HepG2 (cell line): ENCODE data around the gene CACNA1G. TPM values are rescaled to one million over a fixed set of nuclear protein-coding genes. Genes with fewer than 3 reads are reported as not detected.

ENCODE experiments used
- ATAC-seq: fragments of 200-7000 bp; cut with Tn5 transposase; 3 replicates; pipeline ENCODE4 v1.9.1; 2020; ENCODE audit warnings: mild to moderate bottlenecking, moderate library complexity
- BruUV-seq: library from RNA; stranded (reverse); fragments of 400-500 nt; replicated peaks from 2 replicates; lab custom pipeline; 2021; lab: Mats Ljungman, UMichigan
- CTCF ChIA-PET: fragments of 300-600 bp; formaldehyde crosslinking; extraction: SDS; loops from one replicate; lab custom pipeline; 2021; ENCODE audit warnings: low total read pairs, inconsistent platforms, low intra/inter-chr PET ratio; lab: Yijun Ruan, JAX
- POLR2A ChIA-PET: fragments of 350-600 bp; sonication (Branson Sonifier 250); formaldehyde crosslinking; loops from one replicate; lab custom pipeline; 2020; ENCODE audit warnings: antibody characterized with exemption, inconsistent platforms; lab: Yijun Ruan, JAX
- DNase-seq: peaks from one replicate; pipeline ENCODE4 v3.0.0-alpha.2; 2015; ENCODE audit warnings: low spot score
- FAIRE-seq: peaks from 3 replicates; lab custom pipeline; 2011; peaks lifted over from hg19 to GRCh38; lab: Jason Lieb, UNC
- H2AFZ ChIP-seq: one replicate; pipeline ENCODE4 v1.6.1; 2011; ENCODE audit warnings: low read length, inconsistent platforms
- H3K27ac ChIP-seq: fragments of 300-600 bp; 3 replicates; pipeline ENCODE4 v1.8.0; 2011; ENCODE audit warnings: mixed run types, mild to moderate bottlenecking, mixed read lengths, low read length, inconsistent platforms; ENCODE audit not compliant: insufficient read depth; ENCODE audit errors: extremely low read length
- H3K27me3 ChIP-seq, 2 experiments: fragments of 200-600 bp in 1 of 2; 2 replicates in 1 of 2; 3 replicates in 1 of 2; pipeline versions ENCODE4 v1.6.0 to v1.8.0; 2011; ENCODE audit warnings: low read length in 2 of 2, mild to moderate bottlenecking in 2 of 2, moderate library complexity in 2 of 2, inconsistent platforms in 1 of 2; ENCODE audit not compliant: insufficient read depth in 2 of 2, control insufficient read depth in 1 of 2
- H3K36me3 ChIP-seq, 2 experiments: fragments of 200-600 bp in 1 of 2; replicated peaks in 1 of 2; 2 replicates in 1 of 2; 3 replicates in 1 of 2; pipeline versions ENCODE4 v1.5.1 to v1.8.0; 2011; ENCODE audit warnings: low read length in 2 of 2, inconsistent platforms in 1 of 2; ENCODE audit not compliant: insufficient read depth in 2 of 2, control insufficient read depth in 1 of 2
- H3K4me1 ChIP-seq: 2 replicates; pipeline ENCODE4 v1.5.1; 2012; ENCODE audit warnings: low read length, inconsistent platforms; ENCODE audit not compliant: insufficient read depth
- H3K4me2 ChIP-seq: 2 replicates; pipeline ENCODE4 v1.6.0; 2011; ENCODE audit warnings: low read depth, low read length, inconsistent platforms
- H3K4me3 ChIP-seq, 3 experiments: fragments of 200-600 bp in 1 of 3; sonication (generic), shearing (Covaris generic) in 1 of 3; replicated peaks in 1 of 3; 2 replicates each; pipeline ENCODE4 v1.5.1; 2011 to 2016; ENCODE audit warnings: low read length in 3 of 3, inconsistent platforms in 2 of 3, low read depth in 2 of 3, mild to moderate bottlenecking in 2 of 3, control low read depth in 1 of 3, mixed read lengths in 1 of 3; ENCODE audit not compliant: insufficient read depth in 1 of 3
- H3K79me2 ChIP-seq: one replicate; pipeline ENCODE4 v1.6.1; 2011; ENCODE audit warnings: low read length, inconsistent platforms; ENCODE audit not compliant: insufficient read depth
- H3K9ac ChIP-seq: 2 replicates; pipeline ENCODE4 v1.6.0; 2011; ENCODE audit warnings: mild to moderate bottlenecking, low read depth, low read length, inconsistent platforms; ENCODE audit not compliant: insufficient read depth
- H3K9me3 ChIP-seq: 2 replicates; pipeline ENCODE4 v1.5.1; 2012; ENCODE audit warnings: mild to moderate bottlenecking, low read length
- H4K20me1 ChIP-seq: 2 replicates; pipeline ENCODE4 v1.6.0; 2011; ENCODE audit warnings: inconsistent platforms, mild to moderate bottlenecking, low read length, moderate library complexity; ENCODE audit not compliant: insufficient read depth
- ATF7-NPFF ChIP-seq: sonication (generic); formaldehyde crosslinking; IDR thresholded peaks from 2 replicates; pipeline ENCODE4 v1.8.1; 2023; ENCODE audit warnings: mild to moderate bottlenecking, low read depth, missing genetic modification reagents, moderate library complexity
- FOSL2 ChIP-seq: sonication (generic); formaldehyde crosslinking; IDR thresholded peaks from 2 replicates; pipeline ENCODE4 v1.4.0; 2020; ENCODE audit warnings: missing genetic modification reagents
- FOXM1 ChIP-seq: sonication (generic); formaldehyde crosslinking; IDR thresholded peaks from 2 replicates; pipeline ENCODE4 v1.5.0; 2020; ENCODE audit warnings: missing genetic modification reagents
- KDM3A ChIP-seq: IDR thresholded peaks from 2 replicates; pipeline ENCODE4 v1.6.1; 2018; ENCODE audit warnings: low read depth, missing compliant biosample characterization
- RBFOX2 ChIP-seq: fragments of 200-400 bp; formaldehyde crosslinking; IDR thresholded peaks from 2 replicates; pipeline ENCODE4 v1.6.1; 2017; ENCODE audit warnings: low read depth, mild to moderate bottlenecking, low read length
- SALL1 ChIP-seq: sonication (generic); formaldehyde crosslinking; IDR thresholded peaks from 2 replicates; pipeline ENCODE4 v1.8.0; 2022; ENCODE audit warnings: mild to moderate bottlenecking, missing genetic modification reagents
- SP5 ChIP-seq: IDR thresholded peaks from 2 replicates; pipeline ENCODE4 v1.6.1; 2016; ENCODE audit warnings: low read depth, borderline replicate concordance
- TBL1XR1 ChIP-seq: fragments of 150-350 bp; IDR thresholded peaks from 2 replicates; pipeline ENCODE4 v1.6.1; 2014; ENCODE audit warnings: borderline replicate concordance, low read length; ENCODE audit not compliant: partially characterized antibody
- ZNF207 ChIP-seq: fragments of 450-650 bp; IDR thresholded peaks from 2 replicates; pipeline ENCODE4 v1.6.1; 2016; ENCODE audit warnings: antibody characterized with exemption, borderline replicate concordance
- ZNF350 ChIP-seq: sonication (generic); formaldehyde crosslinking; IDR thresholded peaks from 2 replicates; pipeline ENCODE4 v1.4.0; 2020; ENCODE audit warnings: mild to moderate bottlenecking, low read depth, missing genetic modification reagents, borderline replicate concordance
- ZNF766 ChIP-seq: sonication (generic); formaldehyde crosslinking; IDR thresholded peaks from 2 replicates; pipeline ENCODE4 v1.5.0; 2020; ENCODE audit warnings: missing genetic modification reagents, borderline replicate concordance
- WGBS: methylation state at CpG from one replicate; pipeline ENCODE4 v1.1.6; 2017; ENCODE audit warnings: low lambda C conversion rate; 5-methylcytosine and 5-hydroxymethylcytosine counted together
- in situ Hi-C: cut with HindIII; loops from 2 replicates; pipeline ENCODE4 v1.10.0; 2017; ENCODE audit warnings: low pct_unique_long_range_greater_than_20kb; ENCODE audit not compliant: extremely low pct_ligation_motif_present
- intact Hi-C: fragments of 100-400 bp; cut with micrococcal nuclease; formaldehyde crosslinking; loops from one replicate; pipeline ENCODE4 v1.10.0; 2022; ENCODE audit not compliant: unreplicated experiment
- polyA plus RNA-seq, 8 experiments: library from polyadenylated mRNA; depleted of rRNA in 3 of 8; stranded (reverse) in 7 of 8; unstranded in 1 of 8; fragments of >200 nt; fragmentation: Illumina TruSeq in 4 of 8; extraction: Trizol in 4 of 8; gene quantifications; 2 replicates each; pipeline versions ENCODE4 v1.2.1 to v1.2.3, GENCODE V29; 2011 to 2016; ENCODE audit warnings: low read depth in 4 of 8, missing spikeins in 1 of 8, mixed read lengths in 1 of 8; ENCODE audit not compliant: insufficient read depth in 1 of 8
- total RNA-seq, 5 experiments: library from RNA; depleted of rRNA; stranded (reverse); fragments of >200 nt; fragmentation: Illumina TruSeq; extraction: Trizol; gene quantifications; 2 replicates each; pipeline ENCODE4 v1.2.3, GENCODE V29; 2016; ENCODE audit warnings: low read depth in 1 of 5
- TF ChIP-seq, protein P1 (sequence below): sonication (generic); formaldehyde crosslinking; IDR thresholded peaks from 2 replicates; pipeline ENCODE4 v1.5.0; 2020; ENCODE audit warnings: mild to moderate bottlenecking, missing genetic modification reagents
- TF ChIP-seq, protein P2 (sequence below): sonication (generic); formaldehyde crosslinking; conservative IDR thresholded peaks from 2 replicates; pipeline ENCODE4 v1.4.0; 2020; ENCODE audit warnings: mild to moderate bottlenecking, missing genetic modification reagents, moderate library complexity
- TF ChIP-seq, protein P3 (sequence below): IDR thresholded peaks from 2 replicates; pipeline ENCODE4 v1.6.1; 2016; ENCODE audit warnings: missing genetic modification reagents, missing compliant biosample characterization

CACNA1G gene
- total and polyA plus RNA-seq, 2 of the 13 experiments (the other 11 are each of a cell fraction or from before 2014, with no cell fraction given), result 0.02 TPM; not detected in 1

DNA sequence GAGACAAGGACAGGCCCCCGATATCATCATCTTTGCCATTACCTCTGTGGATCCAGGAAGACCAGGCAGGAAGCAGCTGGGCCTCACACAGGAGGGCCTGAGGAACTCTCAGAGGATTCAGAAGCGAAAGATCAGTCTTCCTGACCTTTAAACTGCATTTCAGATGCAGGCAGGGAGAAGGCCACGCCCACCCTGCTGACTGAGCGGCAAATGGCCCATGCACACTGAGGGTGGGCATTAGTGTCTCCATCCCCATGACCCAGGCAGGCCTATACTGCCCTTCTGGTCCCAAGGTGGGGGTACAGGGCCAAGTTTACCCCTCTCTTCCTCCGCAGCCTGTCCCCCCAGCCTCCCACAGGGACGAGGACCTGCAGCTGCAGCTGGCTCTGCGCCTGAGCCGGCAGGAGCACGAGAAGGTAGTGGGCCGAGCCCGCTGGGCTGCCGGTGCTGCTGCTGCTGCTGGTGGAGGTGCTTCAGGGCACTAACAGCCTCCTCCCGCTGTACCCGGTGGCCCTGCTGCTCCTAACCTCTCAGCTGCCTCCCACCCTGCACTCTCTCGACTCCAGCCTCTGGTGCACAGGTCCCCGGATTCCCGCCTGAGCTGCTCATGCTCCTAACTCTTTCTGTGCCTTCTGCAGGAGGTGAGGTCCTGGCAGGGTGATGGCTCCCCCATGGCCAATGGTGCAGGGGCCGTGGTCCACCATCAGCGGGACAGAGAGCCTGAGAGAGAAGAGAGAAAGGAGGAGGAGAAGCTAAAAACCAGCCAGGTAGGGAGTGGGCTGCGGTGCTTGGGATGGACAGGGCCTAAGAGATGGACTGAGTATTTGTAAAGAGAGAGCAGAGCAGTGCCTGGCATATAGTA is 21.7 kb upstream of the CACNA1G start:
- ChIA-PET CTCF (no interaction called here), POLR2A (interaction anchor here (0.6 to 1.9 kb wide), 14 partner anchors 8 to 328 kb away, joined by 3 to 6 read pairs (median 4); partner anchors contain the start of gene CACNA1G)
- peak overlapping the region; percentile 97 for H3K4me2 ChIP-seq
- BruUV-seq, result no TSS peak
- H3K4me3 ChIP-seq, result peak overlapping the region; percentile 28 to 73 (median 56); a peak in 5 of 6 replicates
- DNase-seq (peak; percentile 76), ATAC-seq (peak; percentile 29), FAIRE-seq (peak; percentile 96)
- in situ Hi-C loops, result no loop called here
- peak overlapping the region; percentile 49 for H3K9ac ChIP-seq
- no peak overlapping the region for H2AFZ ChIP-seq
- H4K20me1 ChIP-seq, result no peaks in the 10 kb centered on the region
- no peaks in the 10 kb centered on the region for H3K79me2 ChIP-seq
- intact Hi-C loops, result no loop called here
- 16% methylated on average over 13 of the region's 20 CpGs for WGBS
- H3K27ac ChIP-seq, result peak overlapping the region; percentile 56
- H3K36me3 ChIP-seq, result no peaks in the 10 kb centered on the region
- no peaks in the 10 kb centered on the region for H3K9me3 ChIP-seq
- no peaks in the 10 kb centered on the region; a peak in 1 of 5 replicates for H3K27me3 ChIP-seq
- H3K4me1 ChIP-seq, result peaks cover 74% of the 10 kb centered on the region
- TF ChIP-seq ZNF350 (CRISPR knock-in tag) (peak; percentile 78; the same call in 1 of the 2 replicates), KDM3A (no peak), FOSL2 (CRISPR knock-in tag) (0 out of 2 replicates have a peak, but pooled peaks have one; percentile 21), ZNF207 (no peak), ATF7-NPFF (no peak; the same call in 1 of the 2 replicates), SALL1 (CRISPR knock-in tag) (peak; percentile 73; the same call in 1 of the 2 replicates), SP5 (CRISPR knock-in tag) (peak; percentile 79), TBL1XR1 (no peak), FOXM1 (CRISPR knock-in tag) (0 out of 2 replicates have a peak, but pooled peaks have one; percentile 46), RBFOX2 (0 out of 2 replicates have a peak, but pooled peaks have one; percentile 32), ZNF766 (CRISPR knock-in tag) (peak; percentile 36; the same call in 1 of the 2 replicates)
- TF ChIP-seq, protein P1, sequence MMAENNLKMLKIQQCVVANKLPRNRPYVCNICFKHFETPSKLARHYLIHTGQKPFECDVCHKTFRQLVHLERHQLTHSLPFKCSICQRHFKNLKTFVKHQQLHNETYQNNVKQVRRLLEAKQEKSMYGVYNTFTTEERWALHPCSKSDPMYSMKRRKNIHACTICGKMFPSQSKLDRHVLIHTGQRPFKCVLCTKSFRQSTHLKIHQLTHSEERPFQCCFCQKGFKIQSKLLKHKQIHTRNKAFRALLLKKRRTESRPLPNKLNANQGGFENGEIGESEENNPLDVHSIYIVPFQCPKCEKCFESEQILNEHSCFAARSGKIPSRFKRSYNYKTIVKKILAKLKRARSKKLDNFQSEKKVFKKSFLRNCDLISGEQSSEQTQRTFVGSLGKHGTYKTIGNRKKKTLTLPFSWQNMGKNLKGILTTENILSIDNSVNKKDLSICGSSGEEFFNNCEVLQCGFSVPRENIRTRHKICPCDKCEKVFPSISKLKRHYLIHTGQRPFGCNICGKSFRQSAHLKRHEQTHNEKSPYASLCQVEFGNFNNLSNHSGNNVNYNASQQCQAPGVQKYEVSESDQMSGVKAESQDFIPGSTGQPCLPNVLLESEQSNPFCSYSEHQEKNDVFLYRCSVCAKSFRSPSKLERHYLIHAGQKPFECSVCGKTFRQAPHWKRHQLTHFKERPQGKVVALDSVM (CRISPR knock-in tag), result peak; percentile 34; the same call in 1 of the 2 replicates
- TF ChIP-seq, protein P2, sequence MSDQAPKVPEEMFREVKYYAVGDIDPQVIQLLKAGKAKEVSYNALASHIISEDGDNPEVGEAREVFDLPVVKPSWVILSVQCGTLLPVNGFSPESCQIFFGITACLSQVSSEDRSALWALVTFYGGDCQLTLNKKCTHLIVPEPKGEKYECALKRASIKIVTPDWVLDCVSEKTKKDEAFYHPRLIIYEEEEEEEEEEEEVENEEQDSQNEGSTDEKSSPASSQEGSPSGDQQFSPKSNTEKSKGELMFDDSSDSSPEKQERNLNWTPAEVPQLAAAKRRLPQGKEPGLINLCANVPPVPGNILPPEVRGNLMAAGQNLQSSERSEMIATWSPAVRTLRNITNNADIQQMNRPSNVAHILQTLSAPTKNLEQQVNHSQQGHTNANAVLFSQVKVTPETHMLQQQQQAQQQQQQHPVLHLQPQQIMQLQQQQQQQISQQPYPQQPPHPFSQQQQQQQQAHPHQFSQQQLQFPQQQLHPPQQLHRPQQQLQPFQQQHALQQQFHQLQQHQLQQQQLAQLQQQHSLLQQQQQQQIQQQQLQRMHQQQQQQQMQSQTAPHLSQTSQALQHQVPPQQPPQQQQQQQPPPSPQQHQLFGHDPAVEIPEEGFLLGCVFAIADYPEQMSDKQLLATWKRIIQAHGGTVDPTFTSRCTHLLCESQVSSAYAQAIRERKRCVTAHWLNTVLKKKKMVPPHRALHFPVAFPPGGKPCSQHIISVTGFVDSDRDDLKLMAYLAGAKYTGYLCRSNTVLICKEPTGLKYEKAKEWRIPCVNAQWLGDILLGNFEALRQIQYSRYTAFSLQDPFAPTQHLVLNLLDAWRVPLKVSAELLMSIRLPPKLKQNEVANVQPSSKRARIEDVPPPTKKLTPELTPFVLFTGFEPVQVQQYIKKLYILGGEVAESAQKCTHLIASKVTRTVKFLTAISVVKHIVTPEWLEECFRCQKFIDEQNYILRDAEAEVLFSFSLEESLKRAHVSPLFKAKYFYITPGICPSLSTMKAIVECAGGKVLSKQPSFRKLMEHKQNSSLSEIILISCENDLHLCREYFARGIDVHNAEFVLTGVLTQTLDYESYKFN (CRISPR knock-in tag), result peak; percentile 65
- TF ChIP-seq, protein P3, sequence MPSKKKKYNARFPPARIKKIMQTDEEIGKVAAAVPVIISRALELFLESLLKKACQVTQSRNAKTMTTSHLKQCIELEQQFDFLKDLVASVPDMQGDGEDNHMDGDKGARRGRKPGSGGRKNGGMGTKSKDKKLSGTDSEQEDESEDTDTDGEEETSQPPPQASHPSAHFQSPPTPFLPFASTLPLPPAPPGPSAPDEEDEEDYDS (CRISPR knock-in tag), result peak; percentile 59; the same call in 1 of the 2 replicates
